ENCODE data around the gene NXPH2. TPM values are rescaled to one million over a fixed set of nuclear protein-coding genes. Genes with fewer than 3 reads are reported as not detected.

Gene NXPH2
- total and polyA plus RNA-seq, 2 of the 13 experiments (the other 11 are each of a cell fraction or from before 2014, with no cell fraction given) = not detected

DNA sequence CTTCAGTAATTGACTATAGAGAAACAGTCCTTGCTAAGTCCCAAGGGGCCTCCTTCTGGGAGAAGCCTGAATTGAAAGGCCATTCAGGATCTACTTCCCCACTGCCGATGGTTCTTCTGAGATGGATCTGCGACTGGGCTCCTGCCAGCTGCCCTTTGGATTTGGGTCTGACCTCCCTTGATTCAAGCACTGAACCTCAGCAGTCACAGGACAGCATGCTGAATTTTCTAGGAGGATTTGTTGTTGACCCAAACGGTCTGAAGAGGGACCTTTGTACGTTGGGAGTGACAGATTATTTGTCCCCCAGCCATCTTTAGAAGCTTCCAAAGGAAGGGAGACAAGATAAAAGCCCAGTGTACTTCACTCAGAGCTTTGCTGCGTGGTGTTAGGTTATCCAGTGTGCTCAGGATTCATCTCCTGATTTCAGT lies 67.1 kb downstream of the NXPH2 start (continued):
- no peak for TF ChIP-seq ZSCAN30 (CRISPR knock-in tag; IDR thresholded peaks at IDR 0.05)
- TF ChIP-seq, protein P1, sequence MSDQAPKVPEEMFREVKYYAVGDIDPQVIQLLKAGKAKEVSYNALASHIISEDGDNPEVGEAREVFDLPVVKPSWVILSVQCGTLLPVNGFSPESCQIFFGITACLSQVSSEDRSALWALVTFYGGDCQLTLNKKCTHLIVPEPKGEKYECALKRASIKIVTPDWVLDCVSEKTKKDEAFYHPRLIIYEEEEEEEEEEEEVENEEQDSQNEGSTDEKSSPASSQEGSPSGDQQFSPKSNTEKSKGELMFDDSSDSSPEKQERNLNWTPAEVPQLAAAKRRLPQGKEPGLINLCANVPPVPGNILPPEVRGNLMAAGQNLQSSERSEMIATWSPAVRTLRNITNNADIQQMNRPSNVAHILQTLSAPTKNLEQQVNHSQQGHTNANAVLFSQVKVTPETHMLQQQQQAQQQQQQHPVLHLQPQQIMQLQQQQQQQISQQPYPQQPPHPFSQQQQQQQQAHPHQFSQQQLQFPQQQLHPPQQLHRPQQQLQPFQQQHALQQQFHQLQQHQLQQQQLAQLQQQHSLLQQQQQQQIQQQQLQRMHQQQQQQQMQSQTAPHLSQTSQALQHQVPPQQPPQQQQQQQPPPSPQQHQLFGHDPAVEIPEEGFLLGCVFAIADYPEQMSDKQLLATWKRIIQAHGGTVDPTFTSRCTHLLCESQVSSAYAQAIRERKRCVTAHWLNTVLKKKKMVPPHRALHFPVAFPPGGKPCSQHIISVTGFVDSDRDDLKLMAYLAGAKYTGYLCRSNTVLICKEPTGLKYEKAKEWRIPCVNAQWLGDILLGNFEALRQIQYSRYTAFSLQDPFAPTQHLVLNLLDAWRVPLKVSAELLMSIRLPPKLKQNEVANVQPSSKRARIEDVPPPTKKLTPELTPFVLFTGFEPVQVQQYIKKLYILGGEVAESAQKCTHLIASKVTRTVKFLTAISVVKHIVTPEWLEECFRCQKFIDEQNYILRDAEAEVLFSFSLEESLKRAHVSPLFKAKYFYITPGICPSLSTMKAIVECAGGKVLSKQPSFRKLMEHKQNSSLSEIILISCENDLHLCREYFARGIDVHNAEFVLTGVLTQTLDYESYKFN (CRISPR knock-in tag; conservative IDR thresholded peaks at IDR 0.05) = 0 out of 2 replicates have a peak, but pooled peaks have one; percentile 7
- 0 out of 2 replicates have a peak, but pooled peaks have one; percentile 19 for TF ChIP-seq SP4 (CRISPR knock-in tag; IDR thresholded peaks at IDR 0.05)
- TF ChIP-seq, protein P2, sequence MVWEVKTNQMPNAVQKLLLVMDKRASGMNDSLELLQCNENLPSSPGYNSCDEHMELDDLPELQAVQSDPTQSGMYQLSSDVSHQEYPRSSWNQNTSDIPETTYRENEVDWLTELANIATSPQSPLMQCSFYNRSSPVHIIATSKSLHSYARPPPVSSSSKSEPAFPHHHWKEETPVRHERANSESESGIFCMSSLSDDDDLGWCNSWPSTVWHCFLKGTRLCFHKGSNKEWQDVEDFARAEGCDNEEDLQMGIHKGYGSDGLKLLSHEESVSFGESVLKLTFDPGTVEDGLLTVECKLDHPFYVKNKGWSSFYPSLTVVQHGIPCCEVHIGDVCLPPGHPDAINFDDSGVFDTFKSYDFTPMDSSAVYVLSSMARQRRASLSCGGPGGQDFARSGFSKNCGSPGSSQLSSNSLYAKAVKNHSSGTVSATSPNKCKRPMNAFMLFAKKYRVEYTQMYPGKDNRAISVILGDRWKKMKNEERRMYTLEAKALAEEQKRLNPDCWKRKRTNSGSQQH (CRISPR knock-in tag; IDR thresholded peaks at IDR 0.05; ENCODE audit: low read depth) = no peak
- TF ChIP-seq ZKSCAN5 (CRISPR knock-in tag; IDR thresholded peaks at IDR 0.05) = no peak
- TF ChIP-seq STAG1 (CRISPR knock-in tag; IDR thresholded peaks at IDR 0.05) = 0 out of 2 replicates have a peak, but pooled peaks have one; percentile 17
- TF ChIP-seq HNF4G (IDR thresholded peaks at IDR 0.05; ENCODE audit: borderline replicate concordance, low read depth, low read length) = peak; percentile 61; the same call in 1 of the 2 replicates
- no peak for TF ChIP-seq HNF4G (CRISPR knock-in tag; IDR thresholded peaks at IDR 0.05; ENCODE audit: borderline replicate concordance, low read depth)
- TF ChIP-seq SMYD3 (CRISPR knock-in tag; IDR thresholded peaks at IDR 0.05) = 0 out of 2 replicates have a peak, but pooled peaks have one; percentile 63
- TF ChIP-seq JARID2 (CRISPR knock-in tag; IDR thresholded peaks at IDR 0.05; ENCODE audit: insufficient replicate concordance) = no peak
- peak; percentile 43; the same call in 1 of the 2 replicates for TF ChIP-seq TMF1 (CRISPR knock-in tag; IDR thresholded peaks at IDR 0.05; ENCODE audit: low read depth)
- TF ChIP-seq ZNF383 (CRISPR knock-in tag; IDR thresholded peaks at IDR 0.05; ENCODE audit: borderline replicate concordance) = no peak
- TF ChIP-seq ZMYM4 (CRISPR knock-in tag; IDR thresholded peaks at IDR 0.05) = 0 out of 2 replicates have a peak, but pooled peaks have one; percentile 14
- TF ChIP-seq BORCS8-MEF2B (CRISPR knock-in tag; IDR thresholded peaks at IDR 0.05) = 0 out of 2 replicates have a peak, but pooled peaks have one; percentile 54
- TF ChIP-seq HNF4A (CRISPR knock-in tag; IDR thresholded peaks at IDR 0.05) = peak; percentile 73
- TF ChIP-seq TCF7 (IDR thresholded peaks at IDR 0.05; ENCODE audit: low read depth) = peak; percentile 23; the same call in 1 of the 2 replicates
- TF ChIP-seq GTF3A (CRISPR knock-in tag; conservative IDR thresholded peaks at IDR 0.05) = no peak
- TF ChIP-seq, protein P3, sequence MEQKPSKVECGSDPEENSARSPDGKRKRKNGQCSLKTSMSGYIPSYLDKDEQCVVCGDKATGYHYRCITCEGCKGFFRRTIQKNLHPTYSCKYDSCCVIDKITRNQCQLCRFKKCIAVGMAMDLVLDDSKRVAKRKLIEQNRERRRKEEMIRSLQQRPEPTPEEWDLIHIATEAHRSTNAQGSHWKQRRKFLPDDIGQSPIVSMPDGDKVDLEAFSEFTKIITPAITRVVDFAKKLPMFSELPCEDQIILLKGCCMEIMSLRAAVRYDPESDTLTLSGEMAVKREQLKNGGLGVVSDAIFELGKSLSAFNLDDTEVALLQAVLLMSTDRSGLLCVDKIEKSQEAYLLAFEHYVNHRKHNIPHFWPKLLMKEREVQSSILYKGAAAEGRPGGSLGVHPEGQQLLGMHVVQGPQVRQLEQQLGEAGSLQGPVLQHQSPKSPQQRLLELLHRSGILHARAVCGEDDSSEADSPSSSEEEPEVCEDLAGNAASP (CRISPR knock-in tag; IDR thresholded peaks at IDR 0.05; ENCODE audit: borderline replicate concordance) = no peak
- no peak for TF ChIP-seq ZNF34 (CRISPR knock-in tag; IDR thresholded peaks at IDR 0.05; ENCODE audit: borderline replicate concordance)
- TF ChIP-seq TOPORS (CRISPR knock-in tag; IDR thresholded peaks at IDR 0.05) = no peak
- TF ChIP-seq, protein P4, sequence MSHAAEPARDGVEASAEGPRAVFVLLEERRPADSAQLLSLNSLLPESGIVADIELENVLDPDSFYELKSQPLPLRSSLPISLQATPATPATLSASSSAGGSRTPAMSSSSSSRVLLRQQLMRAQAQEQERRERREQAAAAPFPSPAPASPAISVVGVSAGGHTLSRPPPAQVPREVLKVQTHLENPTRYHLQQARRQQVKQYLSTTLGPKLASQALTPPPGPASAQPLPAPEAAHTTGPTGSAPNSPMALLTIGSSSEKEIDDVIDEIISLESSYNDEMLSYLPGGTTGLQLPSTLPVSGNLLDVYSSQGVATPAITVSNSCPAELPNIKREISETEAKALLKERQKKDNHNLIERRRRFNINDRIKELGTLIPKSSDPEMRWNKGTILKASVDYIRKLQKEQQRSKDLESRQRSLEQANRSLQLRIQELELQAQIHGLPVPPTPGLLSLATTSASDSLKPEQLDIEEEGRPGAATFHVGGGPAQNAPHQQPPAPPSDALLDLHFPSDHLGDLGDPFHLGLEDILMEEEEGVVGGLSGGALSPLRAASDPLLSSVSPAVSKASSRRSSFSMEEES (CRISPR knock-in tag; IDR thresholded peaks at IDR 0.05) = 0 out of 2 replicates have a peak, but pooled peaks have one; percentile 22
- no peak for TF ChIP-seq ZNF619 (CRISPR knock-in tag; IDR thresholded peaks at IDR 0.05)
- no peak for TF ChIP-seq JUND (CRISPR knock-in tag; IDR thresholded peaks at IDR 0.05)
- 0 out of 2 replicates have a peak, but pooled peaks have one; percentile 6 for TF ChIP-seq ZNF317 (CRISPR knock-in tag; IDR thresholded peaks at IDR 0.05)

Data from HepG2 (cell line).